Calu3 (cell line): ENCODE results near the gene THAP7. TPM values are rescaled to one million over a fixed set of nuclear protein-coding genes. Genes with fewer than 3 reads are reported as not detected.

Experiments
- BruUV-seq: library from RNA; stranded (reverse); fragments of 400-500 nt; replicated peaks from 2 replicates; lab custom pipeline; 2021; lab: Mats Ljungman, UMichigan
- CTCF ChIA-PET: fragments of 300-600 bp; sonication (Branson Sonifier 250); formaldehyde crosslinking; loops from one replicate; lab custom pipeline; 2022; ENCODE audit warnings: antibody characterized with exemption; lab: Charles Lee
- DNase-seq: peaks from one replicate; pipeline ENCODE4 v3.0.0; 2022
- H3K27ac Mint-ChIP-seq: one replicate; pipeline ENCODE4 v1.8.0; 2022; ENCODE audit warnings: mixed read lengths; ENCODE audit not compliant: unreplicated experiment
- H3K27me3 Mint-ChIP-seq: one replicate; pipeline ENCODE4 v1.8.0; 2022; ENCODE audit warnings: mixed read lengths; ENCODE audit not compliant: unreplicated experiment
- H3K36me3 Mint-ChIP-seq: one replicate; pipeline ENCODE4 v1.8.0; 2022; ENCODE audit warnings: mild to moderate bottlenecking, moderate library complexity, mixed read lengths; ENCODE audit not compliant: insufficient read depth, unreplicated experiment
- H3K4me1 Mint-ChIP-seq: one replicate; pipeline ENCODE4 v1.8.0; 2022; ENCODE audit warnings: mild to moderate bottlenecking, low read depth, mixed read lengths; ENCODE audit not compliant: unreplicated experiment
- H3K4me3 Mint-ChIP-seq: one replicate; pipeline ENCODE4 v1.8.0; 2022; ENCODE audit warnings: mild to moderate bottlenecking, low read depth, moderate library complexity, mixed read lengths; ENCODE audit not compliant: unreplicated experiment
- H3K9me3 Mint-ChIP-seq: one replicate; pipeline ENCODE4 v1.8.0; 2022; ENCODE audit warnings: low read depth, mixed read lengths; ENCODE audit not compliant: unreplicated experiment
- intact Hi-C: fragments of 100-400 bp; cut with micrococcal nuclease; formaldehyde crosslinking; loops from one replicate; pipeline ENCODE4 v1.10.0; 2022; ENCODE audit not compliant: unreplicated experiment
- microRNA-seq: library from miRNA; unstranded; fragments of <30 nt; microRNA quantifications from one replicate; pipeline ENCODE4 v1.2.0, GENCODE V29; 2022
- total RNA-seq: library from RNA; stranded (reverse); gene quantifications from 2 replicates; pipeline ENCODE4 v1.2.3, GENCODE V29; 2022
- TF ChIP-seq, protein P1 (sequence below): fragments of 200-600 bp; IDR thresholded peaks from one replicate; pipeline ENCODE4 v1.8.0; 2022; ENCODE audit warnings: antibody characterized with exemption; ENCODE audit not compliant: unreplicated experiment

THAP7 gene
- total RNA-seq, 1 experiment from 2014 or later = 24.5 TPM

GRCh38 chr22:20951151-20951931, 50.6 kb downstream of the THAP7 start:
- peaks cover 67% of the 10 kb centered on the region for H3K36me3 Mint-ChIP-seq
- CTCF ChIA-PET = interaction anchor here (1.0 to 3.4 kb wide), 12 partner anchors 10 to 442 kb away, joined by 3 to 26 read pairs (median 7); partner anchors contain the start of genes CRKL and LZTR1
- intact Hi-C loops = loop anchor here (5.0 kb wide), 1 partner anchor 34 kb away; the partner anchor contains the start of gene CRKL
- H3K27me3 Mint-ChIP-seq = no peaks in the 10 kb centered on the region
- H3K27ac Mint-ChIP-seq = peak overlapping the region; percentile 71
- DNase-seq = no peak
- peak overlapping the region; percentile 44 for H3K4me3 Mint-ChIP-seq
- BruUV-seq = no TSS peak
- H3K4me1 Mint-ChIP-seq = peaks cover 63% of the 10 kb centered on the region
- TF ChIP-seq, protein P1, sequence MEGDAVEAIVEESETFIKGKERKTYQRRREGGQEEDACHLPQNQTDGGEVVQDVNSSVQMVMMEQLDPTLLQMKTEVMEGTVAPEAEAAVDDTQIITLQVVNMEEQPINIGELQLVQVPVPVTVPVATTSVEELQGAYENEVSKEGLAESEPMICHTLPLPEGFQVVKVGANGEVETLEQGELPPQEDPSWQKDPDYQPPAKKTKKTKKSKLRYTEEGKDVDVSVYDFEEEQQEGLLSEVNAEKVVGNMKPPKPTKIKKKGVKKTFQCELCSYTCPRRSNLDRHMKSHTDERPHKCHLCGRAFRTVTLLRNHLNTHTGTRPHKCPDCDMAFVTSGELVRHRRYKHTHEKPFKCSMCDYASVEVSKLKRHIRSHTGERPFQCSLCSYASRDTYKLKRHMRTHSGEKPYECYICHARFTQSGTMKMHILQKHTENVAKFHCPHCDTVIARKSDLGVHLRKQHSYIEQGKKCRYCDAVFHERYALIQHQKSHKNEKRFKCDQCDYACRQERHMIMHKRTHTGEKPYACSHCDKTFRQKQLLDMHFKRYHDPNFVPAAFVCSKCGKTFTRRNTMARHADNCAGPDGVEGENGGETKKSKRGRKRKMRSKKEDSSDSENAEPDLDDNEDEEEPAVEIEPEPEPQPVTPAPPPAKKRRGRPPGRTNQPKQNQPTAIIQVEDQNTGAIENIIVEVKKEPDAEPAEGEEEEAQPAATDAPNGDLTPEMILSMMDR = no peak
- no peaks in the 10 kb centered on the region for H3K9me3 Mint-ChIP-seq

GRCh38 chr22:20949698-20950183, 52.2 kb downstream of the THAP7 start:
- intact Hi-C loops = loop anchor here (5.0 kb wide), 1 partner anchor 32 kb away; the partner anchor contains the start of gene CRKL
- peak overlapping the region; percentile 71 for H3K27ac Mint-ChIP-seq
- CTCF ChIA-PET = no interaction called here

More at GRCh38 chr22:20949698-20950183, 52.2 kb downstream of the THAP7 start:
- H3K4me3 Mint-ChIP-seq = peak overlapping the region; percentile 44
- peaks cover 79% of the 10 kb centered on the region for H3K4me1 Mint-ChIP-seq
- no peak for DNase-seq
- no TSS peak for BruUV-seq
- no peaks in the 10 kb centered on the region for H3K9me3 Mint-ChIP-seq
- TF ChIP-seq, protein P1 = no peak
- peaks cover 68% of the 10 kb centered on the region for H3K36me3 Mint-ChIP-seq
- no peaks in the 10 kb centered on the region for H3K27me3 Mint-ChIP-seq

Small RNA genes lying within 50 kb of the gene (microRNA-seq; reads per million reads assigned to microRNA genes)
- gene MIR649 = not detected

Other genes with a start within 250 kb of the THAP7 start
- gene SERPIND1, start 228.0 kb downstream of the THAP7 start, total RNA-seq = not detected in 2 replicates
- gene PI4KA, start 143.3 kb downstream of the THAP7 start, total RNA-seq = 69.2 and 77.9 TPM in 2 replicates
- 28.8 and 35.9 TPM in 2 replicates for gene SNAP29, start 143.1 kb downstream of the THAP7 start, total RNA-seq
- gene CRKL, start 84.7 kb downstream of the THAP7 start, total RNA-seq = 68.0 and 69.9 TPM in 2 replicates
- gene AIFM3, start 34.9 kb downstream of the THAP7 start, total RNA-seq = 3.1 and 4.2 TPM in 2 replicates
- 49.3 and 55.4 TPM in 2 replicates for gene LZTR1, start 19.8 kb downstream of the THAP7 start, total RNA-seq
- 0.26 and 0.42 TPM in 2 replicates for gene P2RX6, start 13.0 kb upstream of the THAP7 start, total RNA-seq
- 0.14 TPM in 1 of 2 replicates, not detected in the other for gene SLC7A4, start 30.4 kb upstream of the THAP7 start, total RNA-seq
- gene LRRC74B, start 43.8 kb upstream of the THAP7 start, total RNA-seq = not detected in 2 replicates